K562 (cell line): Measurements from ENCODE around the gene CLEC2D.

ENCODE experiments used
- BRD4 ChIP-seq: fragments of 200-600 bp; sonication (generic); IDR thresholded peaks from 2 replicates; pipeline ENCODE4 v1.6.1; 2017; ENCODE audit warnings: inconsistent platforms
- CBX3 ChIP-seq, 2 experiments: IDR thresholded peaks; 1 replicate in 1 of 2; 2 replicates in 1 of 2; pipeline ENCODE4 v1.6.1; 2012; ENCODE audit warnings: inconsistent platforms in 2 of 2, low read length in 2 of 2, borderline replicate concordance in 1 of 2, control low read depth in 1 of 2
- JUND ChIP-seq, 2 experiments: IDR thresholded peaks; 2 replicates in 1 of 2; 3 replicates in 1 of 2; pipeline ENCODE4 v1.6.1; 2011; ENCODE audit warnings: borderline replicate concordance in 2 of 2, low read depth in 2 of 2, low read length in 2 of 2, improper control_type of control experiment in 1 of 2, missing biosample characterization in 1 of 2, missing genetic modification characterization in 1 of 2, missing genetic modification reagents in 1 of 2
- MEF2A ChIP-seq: IDR thresholded peaks from 2 replicates; pipeline ENCODE4 v1.6.1; 2011; ENCODE audit warnings: low read depth, mild to moderate bottlenecking, low read length, moderate library complexity; ENCODE audit not compliant: control insufficient read depth
- SP1 ChIP-seq: sonication (generic); formaldehyde crosslinking; IDR thresholded peaks from 2 replicates; pipeline ENCODE4 v1.8.1; 2022; ENCODE audit warnings: mild to moderate bottlenecking, missing genetic modification reagents
- TRIM28 ChIP-seq: fragments of 450-650 bp; IDR thresholded peaks from 2 replicates; pipeline ENCODE4 v1.6.1; 2017
- ZBTB7A ChIP-seq: IDR thresholded peaks from 2 replicates; pipeline ENCODE4 v1.6.1; 2011; ENCODE audit warnings: low read depth, mild to moderate bottlenecking, low read length, moderate library complexity, borderline replicate concordance; ENCODE audit not compliant: control insufficient read depth
- TF ChIP-seq, protein P1 (sequence below): sonication (generic); formaldehyde crosslinking; IDR thresholded peaks from 2 replicates; pipeline ENCODE4 v1.8.0; 2022; ENCODE audit warnings: mild to moderate bottlenecking, missing genetic modification reagents
- TF ChIP-seq, protein P2 (sequence below): sonication (generic); formaldehyde crosslinking; IDR thresholded peaks from 2 replicates; pipeline ENCODE4 v1.8.1; 2022; ENCODE audit warnings: missing genetic modification reagents
- TF ChIP-seq, protein P3 (sequence below), 2 experiments: fragments of 450-650 bp in 1 of 2; sonication (generic) in 1 of 2; formaldehyde crosslinking in 1 of 2; IDR thresholded peaks in 1 of 2; conservative IDR thresholded peaks in 1 of 2; 2 replicates each; pipeline versions ENCODE4 v1.6.1 to v1.8.1; 2016 to 2023; ENCODE audit warnings: mild to moderate bottlenecking in 2 of 2, moderate library complexity in 2 of 2, inconsistent platforms in 1 of 2, missing genetic modification reagents in 1 of 2
- TF ChIP-seq, protein P4 (sequence below): fragments of 450-650 bp; IDR thresholded peaks from 2 replicates; pipeline ENCODE4 v1.6.1; 2017; ENCODE audit warnings: mild to moderate bottlenecking, moderate library complexity

DNA sequence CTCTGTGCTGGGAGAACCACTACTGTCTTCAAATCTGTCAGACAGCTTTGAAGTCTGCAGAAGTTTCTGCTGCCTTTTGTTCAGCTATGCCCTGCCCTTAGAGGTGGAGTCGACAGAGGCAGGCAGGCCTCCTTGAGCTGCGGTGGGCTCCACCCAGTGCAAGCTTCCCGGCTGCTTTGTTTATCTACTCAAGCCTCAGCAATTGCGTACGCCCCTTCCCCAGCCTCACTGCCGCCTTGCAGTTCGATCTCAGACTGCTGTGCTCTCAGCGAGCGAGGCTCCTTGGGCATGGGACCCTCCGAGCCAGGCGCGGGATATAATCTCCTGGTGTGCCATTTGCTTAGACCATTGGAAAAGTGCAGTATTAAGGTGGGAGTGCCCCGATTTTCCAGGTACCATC is 36.7 kb upstream of the CLEC2D start:
- TF ChIP-seq SP1 (CRISPR knock-in tag) (no peak), ZBTB7A (no peak), JUND (IDR thresholded peaks at IDR 0.05; ENCODE audit: borderline replicate concordance, low read depth, low read length) (no peak), JUND (tag; IDR thresholded peaks at IDR 0.05; ENCODE audit: borderline replicate concordance, low read depth, low read length) (no peak), TRIM28 (no peak), CBX3 (IDR thresholded peaks at IDR 0.05; ENCODE audit: borderline replicate concordance in 1 of 2, low read length in 2 of 2) (no peak), BRD4 (no peak), MEF2A (no peak)
- TF ChIP-seq, protein P1, sequence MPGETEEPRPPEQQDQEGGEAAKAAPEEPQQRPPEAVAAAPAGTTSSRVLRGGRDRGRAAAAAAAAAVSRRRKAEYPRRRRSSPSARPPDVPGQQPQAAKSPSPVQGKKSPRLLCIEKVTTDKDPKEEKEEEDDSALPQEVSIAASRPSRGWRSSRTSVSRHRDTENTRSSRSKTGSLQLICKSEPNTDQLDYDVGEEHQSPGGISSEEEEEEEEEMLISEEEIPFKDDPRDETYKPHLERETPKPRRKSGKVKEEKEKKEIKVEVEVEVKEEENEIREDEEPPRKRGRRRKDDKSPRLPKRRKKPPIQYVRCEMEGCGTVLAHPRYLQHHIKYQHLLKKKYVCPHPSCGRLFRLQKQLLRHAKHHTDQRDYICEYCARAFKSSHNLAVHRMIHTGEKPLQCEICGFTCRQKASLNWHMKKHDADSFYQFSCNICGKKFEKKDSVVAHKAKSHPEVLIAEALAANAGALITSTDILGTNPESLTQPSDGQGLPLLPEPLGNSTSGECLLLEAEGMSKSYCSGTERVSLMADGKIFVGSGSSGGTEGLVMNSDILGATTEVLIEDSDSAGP = no peak
- TF ChIP-seq, protein P2, sequence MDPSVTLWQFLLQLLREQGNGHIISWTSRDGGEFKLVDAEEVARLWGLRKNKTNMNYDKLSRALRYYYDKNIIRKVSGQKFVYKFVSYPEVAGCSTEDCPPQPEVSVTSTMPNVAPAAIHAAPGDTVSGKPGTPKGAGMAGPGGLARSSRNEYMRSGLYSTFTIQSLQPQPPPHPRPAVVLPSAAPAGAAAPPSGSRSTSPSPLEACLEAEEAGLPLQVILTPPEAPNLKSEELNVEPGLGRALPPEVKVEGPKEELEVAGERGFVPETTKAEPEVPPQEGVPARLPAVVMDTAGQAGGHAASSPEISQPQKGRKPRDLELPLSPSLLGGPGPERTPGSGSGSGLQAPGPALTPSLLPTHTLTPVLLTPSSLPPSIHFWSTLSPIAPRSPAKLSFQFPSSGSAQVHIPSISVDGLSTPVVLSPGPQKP (CRISPR knock-in tag) = no peak
- TF ChIP-seq, protein P3, sequence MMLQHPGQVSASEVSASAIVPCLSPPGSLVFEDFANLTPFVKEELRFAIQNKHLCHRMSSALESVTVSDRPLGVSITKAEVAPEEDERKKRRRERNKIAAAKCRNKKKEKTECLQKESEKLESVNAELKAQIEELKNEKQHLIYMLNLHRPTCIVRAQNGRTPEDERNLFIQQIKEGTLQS (IDR thresholded peaks at IDR 0.05) = no peak
- TF ChIP-seq, protein P3 (CRISPR knock-in tag; conservative IDR thresholded peaks at IDR 0.05) = no peak
- TF ChIP-seq, protein P4, sequence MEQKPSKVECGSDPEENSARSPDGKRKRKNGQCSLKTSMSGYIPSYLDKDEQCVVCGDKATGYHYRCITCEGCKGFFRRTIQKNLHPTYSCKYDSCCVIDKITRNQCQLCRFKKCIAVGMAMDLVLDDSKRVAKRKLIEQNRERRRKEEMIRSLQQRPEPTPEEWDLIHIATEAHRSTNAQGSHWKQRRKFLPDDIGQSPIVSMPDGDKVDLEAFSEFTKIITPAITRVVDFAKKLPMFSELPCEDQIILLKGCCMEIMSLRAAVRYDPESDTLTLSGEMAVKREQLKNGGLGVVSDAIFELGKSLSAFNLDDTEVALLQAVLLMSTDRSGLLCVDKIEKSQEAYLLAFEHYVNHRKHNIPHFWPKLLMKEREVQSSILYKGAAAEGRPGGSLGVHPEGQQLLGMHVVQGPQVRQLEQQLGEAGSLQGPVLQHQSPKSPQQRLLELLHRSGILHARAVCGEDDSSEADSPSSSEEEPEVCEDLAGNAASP = no peak
